Loucy (cell line): ENCODE results near the gene TMEM273.

ENCODE experiments used
- EZH2phosphoT487 ChIP-seq: fragments of 200-600 bp; IDR thresholded peaks from 2 replicates; pipeline ENCODE4 v1.6.1; 2018; ENCODE audit warnings: antibody characterized with exemption, mild to moderate bottlenecking, moderate library complexity, borderline replicate concordance
- TF ChIP-seq, protein P1 (sequence below): fragments of 200-600 bp; sonication (generic); conservative IDR thresholded peaks from 2 replicates; pipeline ENCODE4 v1.5.1; 2014; ENCODE audit warnings: mild to moderate bottlenecking, antibody characterized with exemption, low read length

DNA sequence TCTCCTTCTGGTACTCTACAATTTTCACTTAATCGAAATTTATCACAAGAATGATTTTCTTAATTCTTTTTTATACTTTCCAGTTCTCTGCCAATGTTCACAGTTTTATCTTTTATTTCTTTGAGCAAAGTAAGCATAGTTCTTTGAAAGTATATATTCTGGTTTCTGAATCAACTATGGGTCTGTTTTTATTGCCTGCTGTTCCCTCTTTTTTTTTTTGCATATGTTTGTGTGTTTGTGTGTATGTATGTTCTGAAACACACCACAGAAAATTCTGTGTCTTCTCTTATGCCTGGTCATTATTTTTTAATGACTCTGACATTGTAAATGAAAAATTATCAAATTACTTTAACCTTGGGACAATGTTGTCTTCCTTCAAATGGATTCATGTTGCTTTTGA lies 15.9 kb upstream of the TMEM273 start:
- TF ChIP-seq, protein P1, sequence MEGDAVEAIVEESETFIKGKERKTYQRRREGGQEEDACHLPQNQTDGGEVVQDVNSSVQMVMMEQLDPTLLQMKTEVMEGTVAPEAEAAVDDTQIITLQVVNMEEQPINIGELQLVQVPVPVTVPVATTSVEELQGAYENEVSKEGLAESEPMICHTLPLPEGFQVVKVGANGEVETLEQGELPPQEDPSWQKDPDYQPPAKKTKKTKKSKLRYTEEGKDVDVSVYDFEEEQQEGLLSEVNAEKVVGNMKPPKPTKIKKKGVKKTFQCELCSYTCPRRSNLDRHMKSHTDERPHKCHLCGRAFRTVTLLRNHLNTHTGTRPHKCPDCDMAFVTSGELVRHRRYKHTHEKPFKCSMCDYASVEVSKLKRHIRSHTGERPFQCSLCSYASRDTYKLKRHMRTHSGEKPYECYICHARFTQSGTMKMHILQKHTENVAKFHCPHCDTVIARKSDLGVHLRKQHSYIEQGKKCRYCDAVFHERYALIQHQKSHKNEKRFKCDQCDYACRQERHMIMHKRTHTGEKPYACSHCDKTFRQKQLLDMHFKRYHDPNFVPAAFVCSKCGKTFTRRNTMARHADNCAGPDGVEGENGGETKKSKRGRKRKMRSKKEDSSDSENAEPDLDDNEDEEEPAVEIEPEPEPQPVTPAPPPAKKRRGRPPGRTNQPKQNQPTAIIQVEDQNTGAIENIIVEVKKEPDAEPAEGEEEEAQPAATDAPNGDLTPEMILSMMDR = no peak
- TF ChIP-seq EZH2phosphoT487 = no peak
